RWPE2 (cell line): Measurements from ENCODE around the gene ZNF865.

Experiments used
- ATAC-seq: fragments of 200-7000 bp; cut with Tn5 transposase; 3 replicates; pipeline ENCODE4 v1.9.1; 2021; ENCODE audit warnings: low read depth
- DNase-seq: peaks from one replicate; pipeline ENCODE4 v3.0.0-alpha.2; 2020; ENCODE audit warnings: low spot score
- H3K27ac ChIP-seq: fragments of 450-650 bp; 2 replicates; pipeline ENCODE4 v1.5.1; 2017; ENCODE audit warnings: mild to moderate bottlenecking; ENCODE audit not compliant: poor library complexity, severe bottlenecking
- H3K27me3 ChIP-seq: fragments of 250-450 bp; sonication (Bioruptor Pico); 2 replicates; pipeline ENCODE4 v1.5.1; 2021; ENCODE audit warnings: mild to moderate bottlenecking, moderate library complexity; ENCODE audit not compliant: insufficient read depth, poor library complexity, severe bottlenecking
- H3K36me3 ChIP-seq: fragments of 250-450 bp; sonication (Bioruptor Pico); 2 replicates; pipeline ENCODE4 v1.5.1; 2020; ENCODE audit warnings: low read depth, mild to moderate bottlenecking, moderate library complexity
- H3K4me1 ChIP-seq: fragments of 250-450 bp; sonication (Bioruptor Pico); 2 replicates; pipeline ENCODE4 v1.5.1; 2021; ENCODE audit warnings: mild to moderate bottlenecking, moderate library complexity; ENCODE audit not compliant: insufficient read depth, poor library complexity, severe bottlenecking
- H3K4me3 ChIP-seq: fragments of 250-450 bp; sonication (Bioruptor Pico); 2 replicates; pipeline ENCODE4 v1.5.1; 2021; ENCODE audit warnings: mild to moderate bottlenecking, moderate library complexity; ENCODE audit not compliant: severe bottlenecking
- H3K9me3 ChIP-seq: fragments of 250-450 bp; sonication (Bioruptor Pico); 2 replicates; pipeline ENCODE4 v1.5.1; 2021; ENCODE audit warnings: mild to moderate bottlenecking, moderate library complexity; ENCODE audit not compliant: severe bottlenecking
- CTCF ChIP-seq: fragments of 450-650 bp; IDR thresholded peaks from one replicate; pipeline ENCODE4 v1.5.1; 2017; ENCODE audit warnings: mild to moderate bottlenecking, moderate library complexity; ENCODE audit not compliant: poor library complexity, severe bottlenecking

The ZNF865 gene

GRCh38 chr19:55643887-55644176, 38.4 kb downstream of the ZNF865 start:
- no peak for ATAC-seq
- no peaks in the 10 kb centered on the region for H3K27me3 ChIP-seq
- DNase-seq = no peak
- peak overlapping the region; percentile 89 for H3K27ac ChIP-seq
- H3K4me3 ChIP-seq = peak overlapping the region; percentile 47
- peaks cover 17% of the 10 kb centered on the region for H3K36me3 ChIP-seq
- no peaks in the 10 kb centered on the region for H3K9me3 ChIP-seq
- no peak for TF ChIP-seq CTCF
- H3K4me1 ChIP-seq = no peaks in the 10 kb centered on the region

DNA sequence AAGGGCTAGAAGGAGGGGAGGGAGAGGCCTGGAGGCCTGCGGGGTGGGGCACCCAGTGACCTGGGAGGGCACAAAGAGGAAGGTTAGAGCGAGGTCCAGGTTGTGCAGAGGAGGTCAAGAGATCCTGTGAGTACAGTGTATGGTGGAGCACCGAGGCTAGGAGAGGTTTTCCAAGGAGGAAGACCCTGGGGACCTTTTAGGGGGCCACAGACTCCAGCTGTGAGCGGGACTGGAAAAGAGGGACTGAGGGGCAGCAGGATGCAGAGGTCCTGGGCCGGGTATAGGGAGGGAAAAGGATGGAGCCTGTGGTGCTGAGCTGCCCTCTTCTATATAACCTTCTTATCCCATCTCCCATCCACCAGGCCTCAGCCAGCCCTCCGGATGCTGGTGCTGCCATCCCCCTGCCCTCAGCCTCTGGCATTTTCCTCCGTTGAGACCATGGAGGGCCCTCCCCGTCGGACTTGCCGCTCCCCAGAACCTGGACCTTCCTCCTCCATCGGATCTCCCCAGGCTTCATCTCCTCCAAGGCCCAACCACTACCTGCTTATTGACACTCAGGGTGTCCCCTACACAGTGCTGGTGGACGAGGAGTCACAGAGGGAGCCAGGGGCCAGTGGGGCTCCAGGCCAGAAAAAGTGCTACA, 38.9 kb downstream of the ZNF865 start:
- no peaks in the 10 kb centered on the region for H3K27me3 ChIP-seq
- no peak for TF ChIP-seq CTCF
- H3K4me3 ChIP-seq = peak overlapping the region; percentile 47
- H3K9me3 ChIP-seq = no peaks in the 10 kb centered on the region
- DNase-seq (no peak), ATAC-seq (no peak)
- H3K36me3 ChIP-seq = peaks cover 17% of the 10 kb centered on the region
- H3K4me1 ChIP-seq = no peaks in the 10 kb centered on the region
- peak overlapping the region; percentile 89 for H3K27ac ChIP-seq

- no peaks in the 10 kb centered on the region for H3K4me1 ChIP-seq
- no peaks in the 10 kb centered on the region for H3K9me3 ChIP-seq
- TF ChIP-seq CTCF = no peak
- peaks cover 17% of the 10 kb centered on the region for H3K36me3 ChIP-seq
- DNase-seq (no peak), ATAC-seq (no peak)
- no peaks in the 10 kb centered on the region for H3K27me3 ChIP-seq
- peak overlapping the region; percentile 89 for H3K27ac ChIP-seq
- peak overlapping the region; percentile 47 for H3K4me3 ChIP-seq
Observed at GRCh38 chr19:55644842-55645511, 39.5 kb downstream of the ZNF865 start.

GRCh38 chr19:55645512-55645881, 40.0 kb downstream of the ZNF865 start:
- DNase-seq (no peak), ATAC-seq (no peak)
- no peak overlapping the region for H3K4me3 ChIP-seq
- no peaks in the 10 kb centered on the region for H3K9me3 ChIP-seq
- no peaks in the 10 kb centered on the region for H3K4me1 ChIP-seq
- no peaks in the 10 kb centered on the region for H3K27me3 ChIP-seq
- H3K36me3 ChIP-seq = peaks cover 17% of the 10 kb centered on the region
- no peak for TF ChIP-seq CTCF
- H3K27ac ChIP-seq = no peak overlapping the region
